CD14-positive monocyte (primary cell): ENCODE results near the gene PPFIA3. TPM values are rescaled to one million over a fixed set of nuclear protein-coding genes. Genes with fewer than 3 reads are reported as not detected.

Experiments
- DNase-seq, 3 donors: peaks; one replicate each; pipeline ENCODE4 v3.0.0-alpha.2; 2011 to 2022
- H2AFZ ChIP-seq: 2 replicates; pipeline ENCODE4 v1.6.0; 2012; ENCODE audit warnings: mild to moderate bottlenecking, low read depth, low read length, inconsistent platforms; ENCODE audit not compliant: insufficient read depth, poor library complexity, severe bottlenecking
- H3K27ac ChIP-seq, 2 donors: 1 replicate in 1 of 2; 2 replicates in 1 of 2; pipeline ENCODE4 v1.5.1; 2012 to 2013; ENCODE audit warnings: low read length in 2 of 2, control low read depth in 1 of 2, inconsistent platforms in 1 of 2, low read depth in 1 of 2, mild to moderate bottlenecking in 1 of 2
- H3K27me3 ChIP-seq, 2 donors: one replicate each; pipeline versions ENCODE4 v1.6.0 to v1.6.1; 2011 to 2013; ENCODE audit warnings: low read length in 2 of 2; ENCODE audit not compliant: control insufficient read depth in 2 of 2, insufficient read depth in 2 of 2
- H3K36me3 ChIP-seq, 2 donors: replicated peaks in 1 of 2; 1 replicate in 1 of 2; 2 replicates in 1 of 2; pipeline versions ENCODE4 v1.5.1 to v1.6.1; 2012 to 2013; ENCODE audit warnings: low read length in 2 of 2, control low read depth in 1 of 2, inconsistent platforms in 1 of 2, mild to moderate bottlenecking in 1 of 2; ENCODE audit not compliant: insufficient read depth in 2 of 2, control insufficient read depth in 1 of 2
- H3K4me1 ChIP-seq, 2 donors: 1 replicate in 1 of 2; 2 replicates in 1 of 2; pipeline versions ENCODE4 v1.5.1 to v1.6.1; 2012 to 2013; ENCODE audit warnings: low read length in 2 of 2, control low read depth in 1 of 2, inconsistent platforms in 1 of 2, mild to moderate bottlenecking in 1 of 2, moderate library complexity in 1 of 2; ENCODE audit not compliant: insufficient read depth in 2 of 2, control insufficient read depth in 1 of 2
- H3K4me2 ChIP-seq: replicated peaks from 2 replicates; pipeline ENCODE3; 2012; ENCODE audit warnings: low read length, moderate library complexity, mild to moderate bottlenecking; ENCODE audit not compliant: poor library complexity, severe bottlenecking; ENCODE audit errors: extremely low read depth
- H3K4me3 ChIP-seq, 3 experiments: fragments of 200-600 bp in 1 of 3; sonication (generic) in 1 of 3; replicated peaks in 1 of 3; 1 replicate in 2 of 3; 2 replicates in 1 of 3; pipeline ENCODE4 v1.5.1; 2011 to 2013; ENCODE audit warnings: low read length in 3 of 3, mild to moderate bottlenecking in 3 of 3, control low read depth in 2 of 3, low read depth in 2 of 3, inconsistent platforms in 1 of 3, moderate library complexity in 1 of 3
- H3K79me2 ChIP-seq: 2 replicates; pipeline ENCODE4 v1.6.0; 2012; ENCODE audit warnings: mild to moderate bottlenecking, control low read depth, inconsistent platforms, low read length, moderate library complexity; ENCODE audit not compliant: insufficient read depth
- H3K9ac ChIP-seq: 2 replicates; pipeline ENCODE4 v1.6.0; 2017; ENCODE audit warnings: low read length, mild to moderate bottlenecking; ENCODE audit not compliant: insufficient read depth, poor library complexity, severe bottlenecking
- H3K9me3 ChIP-seq, 2 donors: replicated peaks in 1 of 2; 1 replicate in 1 of 2; 2 replicates in 1 of 2; pipeline versions ENCODE4 v1.5.1 to v1.6.1; 2012 to 2013; ENCODE audit warnings: low read length in 2 of 2, control low read depth in 1 of 2; ENCODE audit not compliant: control insufficient read depth in 1 of 2, insufficient read depth in 1 of 2
- H4K20me1 ChIP-seq: 2 replicates; pipeline ENCODE4 v1.6.0; 2012; ENCODE audit warnings: mild to moderate bottlenecking, low read length, control low read depth, moderate library complexity; ENCODE audit not compliant: insufficient read depth
- H3K27ac Mint-ChIP-seq, 7 donors: one replicate each; pipeline ENCODE4 v1.8.0; 2020; ENCODE audit warnings: mild to moderate bottlenecking in 7 of 7, mixed read lengths in 7 of 7, moderate library complexity in 6 of 7, inconsistent platforms in 2 of 7
- H3K27me3 Mint-ChIP-seq, 3 donors: one replicate each; pipeline ENCODE4 v1.8.0; 2021 to 2022; ENCODE audit warnings: low read depth in 3 of 3, mild to moderate bottlenecking in 3 of 3, mixed read lengths in 3 of 3, moderate library complexity in 3 of 3, inconsistent platforms in 1 of 3
- H3K36me3 Mint-ChIP-seq, 2 donors: one replicate each; pipeline ENCODE4 v1.8.0; 2020; ENCODE audit warnings: mixed read lengths in 2 of 2, inconsistent platforms in 1 of 2, mild to moderate bottlenecking in 1 of 2
- H3K4me1 Mint-ChIP-seq: one replicate; pipeline ENCODE4 v1.8.0; 2020; ENCODE audit warnings: mild to moderate bottlenecking, mixed read lengths
- H3K4me3 Mint-ChIP-seq, 2 donors: one replicate each; pipeline ENCODE4 v1.8.0; 2020; ENCODE audit warnings: mild to moderate bottlenecking in 2 of 2, mixed read lengths in 2 of 2, moderate library complexity in 1 of 2
- H3K9me3 Mint-ChIP-seq, 7 donors: one replicate each; pipeline ENCODE4 v1.8.0; 2020 to 2022; ENCODE audit warnings: mixed read lengths in 7 of 7, mild to moderate bottlenecking in 6 of 7, moderate library complexity in 6 of 7, inconsistent platforms in 2 of 7
- WGBS: methylation state at CpG from one replicate; pipeline ENCODE4 v1.1.5; 2013; ENCODE audit warnings: missing lambda C conversion rate; ENCODE audit not compliant: insufficient coverage; 5-methylcytosine and 5-hydroxymethylcytosine counted together
- intact Hi-C, 2 donors: fragments of 100-400 bp; cut with micrococcal nuclease; formaldehyde crosslinking; loops; one replicate each; pipeline versions ENCODE4 v1.15.0 to v1.15.1; 2023
- polyA plus RNA-seq, 3 donors: library from polyadenylated mRNA; depleted of rRNA in 1 of 3; unstranded in 2 of 3; stranded (reverse) in 1 of 3; fragments of 300-500 nt in 2 of 3; fragments of >200 nt in 1 of 3; fragmentation: Illumina TruSeq in 2 of 3; gene quantifications; 1 replicate in 2 of 3; 2 replicates in 1 of 3; pipeline ENCODE4 v1.2.3, GENCODE V29; 2012 to 2021
- TF ChIP-seq, protein P1 (sequence below): fragments of 200-600 bp; IDR thresholded peaks from one replicate; pipeline ENCODE4 v1.8.0; 2022; ENCODE audit warnings: antibody characterized with exemption, mild to moderate bottlenecking

PPFIA3 gene
- polyA plus RNA-seq, 3 donors: 0.43 TPM; not detected in 2

DNA sequence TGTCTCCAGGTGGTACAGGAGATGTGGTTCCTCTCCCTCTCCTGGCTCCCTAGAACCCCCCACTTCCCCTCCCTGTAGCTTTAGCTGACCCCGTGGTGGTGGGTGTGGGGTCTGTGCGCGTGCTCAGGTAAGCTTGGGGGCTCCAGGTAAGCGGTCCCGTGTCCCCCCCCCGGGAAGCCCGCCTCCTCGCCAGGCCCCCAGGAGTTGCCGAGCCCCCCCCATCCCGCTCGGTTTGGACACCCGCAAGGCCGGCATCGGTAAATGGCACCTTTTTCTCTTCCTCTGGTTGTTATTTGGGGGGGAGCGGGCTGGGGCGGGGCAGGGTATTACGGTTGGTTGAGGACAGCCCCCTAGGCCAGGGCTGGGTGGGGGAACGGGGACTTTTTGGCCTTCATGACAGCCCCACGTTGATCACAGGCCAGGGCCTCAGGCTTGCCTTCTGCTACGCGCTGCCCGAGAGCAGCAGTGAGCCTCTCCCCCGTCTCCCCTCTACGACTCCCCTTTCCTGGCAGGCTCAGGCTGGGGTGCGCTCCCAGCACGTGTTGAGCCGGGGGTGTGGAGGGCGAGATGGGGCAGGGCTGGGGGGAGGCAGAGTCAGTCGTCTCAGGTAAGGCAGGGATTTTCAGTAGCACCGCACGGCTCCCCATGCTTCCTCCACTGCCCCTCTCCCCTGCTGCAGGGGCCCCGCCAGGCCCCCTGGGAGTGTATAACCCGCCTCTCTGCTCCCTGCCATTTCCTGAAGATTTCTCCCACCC, 15.8 kb upstream of the PPFIA3 start:
- DNase-seq: no peak
- no peaks in the 10 kb centered on the region for H3K9me3 ChIP-seq
- H3K4me1 ChIP-seq: no peaks in the 10 kb centered on the region
- H4K20me1 ChIP-seq: peaks cover 90% of the 10 kb centered on the region
- Mint-ChIP-seq H3K36me3 (peaks cover 72 to 96% of the 10 kb centered on the region in 2 donors), H3K27ac (no peak overlapping the region), H3K27me3 (no peaks in the 10 kb centered on the region), H3K4me3 (no peak overlapping the region), H3K4me1 (no peaks in the 10 kb centered on the region), H3K9me3 (peaks cover 0 to 1% (median 0%) of the 10 kb centered on the region in 7 donors)
- no peak overlapping the region for H3K9ac ChIP-seq
- peaks cover 3% of the 10 kb centered on the region for H3K79me2 ChIP-seq
- peaks cover 84 to 98% of the 10 kb centered on the region in 2 donors for H3K36me3 ChIP-seq
- intact Hi-C loops: no loop called here
- no peak overlapping the region for H3K4me2 ChIP-seq
- TF ChIP-seq, protein P1, sequence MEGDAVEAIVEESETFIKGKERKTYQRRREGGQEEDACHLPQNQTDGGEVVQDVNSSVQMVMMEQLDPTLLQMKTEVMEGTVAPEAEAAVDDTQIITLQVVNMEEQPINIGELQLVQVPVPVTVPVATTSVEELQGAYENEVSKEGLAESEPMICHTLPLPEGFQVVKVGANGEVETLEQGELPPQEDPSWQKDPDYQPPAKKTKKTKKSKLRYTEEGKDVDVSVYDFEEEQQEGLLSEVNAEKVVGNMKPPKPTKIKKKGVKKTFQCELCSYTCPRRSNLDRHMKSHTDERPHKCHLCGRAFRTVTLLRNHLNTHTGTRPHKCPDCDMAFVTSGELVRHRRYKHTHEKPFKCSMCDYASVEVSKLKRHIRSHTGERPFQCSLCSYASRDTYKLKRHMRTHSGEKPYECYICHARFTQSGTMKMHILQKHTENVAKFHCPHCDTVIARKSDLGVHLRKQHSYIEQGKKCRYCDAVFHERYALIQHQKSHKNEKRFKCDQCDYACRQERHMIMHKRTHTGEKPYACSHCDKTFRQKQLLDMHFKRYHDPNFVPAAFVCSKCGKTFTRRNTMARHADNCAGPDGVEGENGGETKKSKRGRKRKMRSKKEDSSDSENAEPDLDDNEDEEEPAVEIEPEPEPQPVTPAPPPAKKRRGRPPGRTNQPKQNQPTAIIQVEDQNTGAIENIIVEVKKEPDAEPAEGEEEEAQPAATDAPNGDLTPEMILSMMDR: no peak
- H2AFZ ChIP-seq: no peak overlapping the region
- H3K4me3 ChIP-seq: no peak overlapping the region
- no peaks in the 10 kb centered on the region for H3K27me3 ChIP-seq
- 99% methylated on average over 11 of the region's 33 CpGs for WGBS
- no peak overlapping the region for H3K27ac ChIP-seq

DNA sequence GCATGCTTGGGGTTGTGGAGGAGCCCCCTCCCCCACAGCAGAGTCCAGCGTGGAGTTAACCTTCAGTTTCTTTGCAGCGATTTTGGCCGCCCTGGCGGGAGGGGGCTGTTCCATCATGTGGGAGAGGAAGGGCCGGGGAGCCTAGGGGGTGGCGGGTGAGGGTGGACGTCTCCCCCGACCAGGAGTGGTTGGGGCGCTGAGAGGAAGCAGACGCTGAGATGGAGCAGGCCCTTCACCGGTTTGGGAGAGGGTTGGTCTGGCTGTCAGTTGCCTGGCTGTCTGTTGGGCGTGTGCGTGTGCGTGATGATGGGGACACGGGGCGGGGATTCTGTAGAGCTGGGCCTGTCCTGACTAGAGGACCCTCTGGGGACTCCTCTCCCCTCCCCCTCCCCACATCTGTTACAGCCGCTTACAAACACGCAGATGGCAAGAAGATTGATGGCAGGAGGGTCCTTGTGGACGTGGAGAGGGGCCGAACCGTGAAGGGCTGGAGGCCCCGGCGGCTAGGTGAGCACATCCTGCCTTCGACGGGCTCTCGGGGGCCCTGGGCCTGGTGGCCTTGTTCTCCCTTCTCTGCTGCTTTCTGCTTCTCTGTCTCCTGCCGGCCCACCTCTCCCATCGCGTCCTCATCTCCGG, 15.0 kb upstream of the PPFIA3 start:
- Mint-ChIP-seq H3K27me3 (no peaks in the 10 kb centered on the region), H3K9me3 (peaks cover 0 to 1% (median 0%) of the 10 kb centered on the region in 7 donors), H3K36me3 (peaks cover 72 to 96% of the 10 kb centered on the region in 2 donors), H3K4me1 (no peaks in the 10 kb centered on the region), H3K4me3 (no peak overlapping the region), H3K27ac (peak overlapping the region in 3 of 7 donors; percentile 45 to 58 (median 46))
- H3K79me2 ChIP-seq: no peaks in the 10 kb centered on the region
- H3K9me3 ChIP-seq: no peaks in the 10 kb centered on the region
- no peak for DNase-seq
- no peak overlapping the region for H3K9ac ChIP-seq
- intact Hi-C loops: no loop called here
- H2AFZ ChIP-seq: no peak overlapping the region
- no peak overlapping the region for H3K4me2 ChIP-seq
- H3K36me3 ChIP-seq: peaks cover 83 to 98% of the 10 kb centered on the region in 2 donors
- TF ChIP-seq, protein P1: no peak
- WGBS: 87% methylated on average over 17 of the region's 30 CpGs
- peaks cover 90% of the 10 kb centered on the region for H4K20me1 ChIP-seq
- H3K4me1 ChIP-seq: no peaks in the 10 kb centered on the region
- no peak overlapping the region for H3K4me3 ChIP-seq
- H3K27me3 ChIP-seq: no peaks in the 10 kb centered on the region
- H3K27ac ChIP-seq: no peak overlapping the region
